Inflammatory macrophage (primary cell): ENCODE results near the gene PIN4.
"Not testable (repeated sequence)": the region's sequence is repeated elsewhere in the genome, so short reads cannot be mapped to it uniquely, and the experiment has no call there.

Experiments
- DNase-seq, 2 donors: peaks; one replicate each; pipeline ENCODE4 v3.0.0-alpha.2; 2020 to 2022

PIN4 gene

DNA sequence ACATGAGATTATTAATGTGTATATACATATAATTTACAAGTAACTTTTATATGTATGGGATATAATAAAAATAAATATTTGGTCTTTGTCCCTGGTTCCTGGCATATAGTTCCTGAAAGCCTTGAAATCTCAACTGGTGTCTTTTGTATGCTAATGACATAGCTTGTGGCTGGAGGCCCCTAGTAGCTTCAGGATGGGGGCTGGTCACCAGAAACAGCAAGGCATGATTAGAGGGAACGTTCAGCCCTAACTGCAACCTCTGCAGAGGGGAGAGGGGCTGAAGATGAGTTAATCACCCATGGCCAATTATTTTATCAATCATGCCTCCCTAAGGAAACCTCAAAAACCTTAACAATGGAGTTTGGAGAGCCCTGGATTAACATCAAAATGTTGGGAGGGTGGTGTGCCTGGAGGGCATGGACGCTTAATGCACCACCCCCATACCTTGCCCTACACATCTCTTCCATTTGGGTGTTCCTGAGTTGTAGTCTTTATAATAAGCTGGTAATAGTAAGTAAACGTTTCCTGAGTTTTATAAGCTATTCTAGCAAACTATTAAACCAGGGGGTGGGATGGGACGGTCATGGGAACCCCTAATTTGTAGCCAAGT lies 21.3 kb downstream of the PIN4 start:
- DNase-seq, result no peak

GRCh38 chrX:72203421-72203820 lies 21.9 kb downstream of the PIN4 start:
- no peak for DNase-seq

GRCh38 chrX:72205706-72206105 lies 24.1 kb downstream of the PIN4 start:
- no peak for DNase-seq

DNA sequence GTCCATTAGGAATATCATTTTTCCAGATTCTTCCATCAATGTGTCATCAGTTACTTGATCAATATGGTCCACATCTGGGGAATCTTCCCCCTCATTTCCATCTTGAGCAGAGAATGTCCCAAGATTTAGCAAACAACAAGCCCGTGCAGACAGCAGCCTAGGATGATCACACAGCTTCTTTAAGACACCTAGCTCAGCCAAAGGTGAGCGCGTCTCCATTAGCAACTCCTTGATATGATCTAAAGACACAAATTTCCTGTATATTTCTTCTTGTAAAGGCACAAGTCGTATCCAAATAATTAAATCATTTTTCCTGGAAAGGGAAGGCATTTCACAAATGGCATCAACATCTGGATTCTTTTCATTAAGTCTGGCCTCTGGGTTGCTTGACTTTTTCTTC lies 25.8 kb downstream of the PIN4 start:
- DNase-seq, result no peak

GRCh38 chrX:72208126-72208800 lies 26.7 kb downstream of the PIN4 start:
- no peak for DNase-seq

GRCh38 chrX:72216973-72217372 lies 35.4 kb downstream of the PIN4 start:
- peak in 1 of 2 donors; percentile 13 for DNase-seq

GRCh38 chrX:72220375-72220774 lies 38.8 kb downstream of the PIN4 start:
- not testable (repeated sequence) for DNase-seq

DNA sequence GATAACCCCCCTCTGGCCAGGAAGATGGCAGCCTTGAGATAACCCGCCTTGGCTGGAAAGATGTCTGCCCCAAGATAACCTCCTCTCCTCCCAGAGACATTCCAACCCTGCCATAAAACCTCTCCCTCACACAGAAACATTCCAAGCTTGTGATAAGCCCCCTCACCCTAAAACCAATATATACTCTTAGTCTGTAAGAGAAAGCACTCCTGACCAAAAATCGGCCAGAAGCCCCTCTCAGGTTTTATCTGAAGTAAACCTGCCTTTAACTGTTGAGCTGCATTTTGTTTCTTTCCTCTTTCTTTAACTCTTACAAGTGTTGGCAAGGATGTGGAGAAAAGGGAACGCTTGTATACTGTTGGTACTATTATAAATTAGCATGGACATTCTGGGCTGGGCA lies 48.7 kb downstream of the PIN4 start:
- no peak for DNase-seq

DNA sequence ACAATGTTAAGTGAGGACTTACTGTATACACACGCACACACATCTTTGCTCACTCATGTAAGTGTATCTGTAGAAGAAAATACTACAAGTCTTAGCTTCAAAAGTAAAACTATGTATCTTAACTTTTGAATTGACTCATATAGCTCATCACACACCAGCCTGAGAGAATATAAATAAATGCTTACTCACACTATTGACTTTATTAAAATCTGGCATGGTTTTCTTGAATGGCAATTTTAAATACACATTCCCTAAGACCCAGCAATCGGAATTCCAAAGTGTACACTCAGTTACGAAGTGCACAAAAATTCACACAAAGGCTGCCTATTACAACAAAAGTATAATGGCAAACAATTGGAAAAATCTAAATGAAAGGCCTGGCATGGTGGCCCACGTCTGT lies 55.3 kb downstream of the PIN4 start:
- DNase-seq, result no peak

DNA sequence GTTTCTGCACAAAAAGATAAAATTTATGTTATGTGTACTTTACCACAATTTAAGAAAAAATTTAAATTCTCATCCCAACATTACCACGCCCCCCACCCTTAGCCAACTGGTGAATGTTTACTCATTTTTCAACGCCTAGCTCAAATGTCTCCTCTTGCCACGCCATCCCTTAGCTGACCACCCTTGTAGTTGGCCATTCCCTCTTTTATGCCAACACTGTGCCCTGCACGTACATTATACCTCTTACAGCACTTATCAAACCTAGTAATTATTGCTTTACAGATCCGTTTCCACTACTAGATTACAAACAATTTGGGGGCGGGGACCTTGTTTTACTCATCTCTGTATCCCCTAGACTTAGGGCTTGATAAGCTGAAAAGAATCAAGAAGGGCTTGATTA lies 56.6 kb downstream of the PIN4 start:
- no peak for DNase-seq

GRCh38 chrX:72238721-72239475 lies 57.3 kb downstream of the PIN4 start, which contains the start of gene ERCC6L:
Gene ERCC6L (minus strand): TSS chrX:72239027. CDS start chrX:72238911, 116 bp downstream.
- DNase-seq, result peak; percentile 74 to 84

DNA sequence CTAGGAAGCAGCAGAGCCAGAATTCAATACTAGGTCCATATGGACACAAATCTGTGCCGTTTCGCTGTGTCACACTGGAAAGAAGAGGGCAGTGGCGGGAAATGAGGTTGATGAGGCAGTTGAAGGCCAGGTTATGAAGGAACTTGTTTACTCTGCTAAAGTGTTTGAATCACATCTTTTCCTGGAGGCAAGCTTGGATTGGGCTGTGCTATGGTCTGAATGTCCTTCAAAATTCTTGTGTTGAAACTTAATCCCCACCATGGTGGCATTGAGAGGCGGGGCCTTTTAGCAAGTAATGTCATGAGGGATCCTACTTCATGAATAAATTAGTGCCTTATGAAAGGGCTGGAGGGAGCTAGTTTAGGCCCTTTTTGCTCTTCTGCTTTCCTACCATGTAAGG lies 59.4 kb downstream of the PIN4 start:
- DNase-seq, result no peak

- DNase-seq, result no peak
Measured at GRCh38 chrX:72243472-72243871, 61.9 kb downstream of the PIN4 start.

- DNase-seq, result peak; percentile 23 to 43
Measured at GRCh38 chrX:72245461-72246089, 64.0 kb downstream of the PIN4 start.

- no peak for DNase-seq
Measured at GRCh38 chrX:72247206-72247942, 65.8 kb downstream of the PIN4 start.
